Sigmoid colon (tissue), 4 donors: Measurements from ENCODE around the gene PARD3.

Experiments
- EP300 ChIP-seq, 4 donors: sonication (generic); formaldehyde crosslinking; IDR thresholded peaks; one replicate each; pipeline ENCODE4 v1.6.1; 2017; ENCODE audit warnings: antibody characterized with exemption in 4 of 4
- TF ChIP-seq, protein P1 (sequence below), 4 experiments: fragments of 450-650 bp in 3 of 4; fragments of 200-600 bp in 1 of 4; IDR thresholded peaks; one replicate each; pipeline ENCODE4 v1.5.1; 2016 to 2019; ENCODE audit warnings: antibody characterized with exemption in 4 of 4, mild to moderate bottlenecking in 3 of 4, moderate library complexity in 2 of 4

DNA sequence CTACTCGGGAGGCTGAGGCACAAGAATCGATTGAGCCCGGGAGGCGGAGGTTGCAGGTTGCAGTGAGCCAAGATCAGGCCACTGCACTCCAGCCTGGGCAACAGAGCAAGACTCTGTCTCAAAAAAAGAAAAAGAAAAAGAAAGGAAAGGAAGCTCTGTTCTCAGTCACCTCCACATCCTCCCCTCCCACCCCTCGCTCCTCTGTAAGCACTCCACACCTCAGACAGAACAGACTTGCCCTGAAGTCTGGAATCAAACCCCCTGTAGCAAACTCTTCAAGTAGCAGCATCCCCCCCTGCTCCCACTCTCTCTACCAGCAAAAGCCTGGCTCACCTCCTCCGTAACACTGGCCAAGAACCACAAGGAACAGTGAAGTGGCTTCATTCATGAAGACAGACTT is 66.7 kb downstream of the PARD3 start:
- TF ChIP-seq EP300 (IDR thresholded peaks at IDR 0.05): no peak
- TF ChIP-seq, protein P1, sequence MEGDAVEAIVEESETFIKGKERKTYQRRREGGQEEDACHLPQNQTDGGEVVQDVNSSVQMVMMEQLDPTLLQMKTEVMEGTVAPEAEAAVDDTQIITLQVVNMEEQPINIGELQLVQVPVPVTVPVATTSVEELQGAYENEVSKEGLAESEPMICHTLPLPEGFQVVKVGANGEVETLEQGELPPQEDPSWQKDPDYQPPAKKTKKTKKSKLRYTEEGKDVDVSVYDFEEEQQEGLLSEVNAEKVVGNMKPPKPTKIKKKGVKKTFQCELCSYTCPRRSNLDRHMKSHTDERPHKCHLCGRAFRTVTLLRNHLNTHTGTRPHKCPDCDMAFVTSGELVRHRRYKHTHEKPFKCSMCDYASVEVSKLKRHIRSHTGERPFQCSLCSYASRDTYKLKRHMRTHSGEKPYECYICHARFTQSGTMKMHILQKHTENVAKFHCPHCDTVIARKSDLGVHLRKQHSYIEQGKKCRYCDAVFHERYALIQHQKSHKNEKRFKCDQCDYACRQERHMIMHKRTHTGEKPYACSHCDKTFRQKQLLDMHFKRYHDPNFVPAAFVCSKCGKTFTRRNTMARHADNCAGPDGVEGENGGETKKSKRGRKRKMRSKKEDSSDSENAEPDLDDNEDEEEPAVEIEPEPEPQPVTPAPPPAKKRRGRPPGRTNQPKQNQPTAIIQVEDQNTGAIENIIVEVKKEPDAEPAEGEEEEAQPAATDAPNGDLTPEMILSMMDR (IDR thresholded peaks at IDR 0.05): no peak
